Ecto neural progenitor cell (in vitro differentiated cells): ENCODE measurements around the gene ATP2C2.
A peak's percentile ranks its signal among the peaks of the same experiment; 100 is the strongest.

Experiments
- DNase-seq: peaks from one replicate; pipeline ENCODE4 v3.0.0-alpha.2; 2018; ENCODE audit warnings: low spot score

Gene ATP2C2

DNA sequence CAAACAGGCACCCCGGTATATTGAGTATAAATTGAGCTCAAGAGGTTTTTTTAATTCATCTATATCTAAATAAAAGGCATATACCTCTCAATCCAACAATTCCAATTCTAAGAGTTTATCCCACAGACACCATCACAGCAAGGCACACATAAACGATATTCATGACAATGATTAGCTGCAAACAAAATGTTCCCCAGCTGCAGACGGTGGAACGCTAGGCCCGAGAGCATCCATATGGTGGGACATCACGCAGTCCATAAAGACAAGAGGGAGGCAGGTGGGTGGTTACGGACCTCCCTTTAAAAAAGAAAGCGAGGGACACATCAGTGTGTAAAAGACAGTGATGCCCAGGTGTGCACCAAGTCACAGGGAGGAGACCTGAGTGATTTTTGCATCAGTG lies 108.1 kb downstream of the ATP2C2 start:
- no peak for DNase-seq

- no peak for DNase-seq
Observed at GRCh38 chr16:84477661-84478060, 109.3 kb downstream of the ATP2C2 start.

- DNase-seq = no peak
Observed at GRCh38 chr16:84478172-84478947, 110.0 kb downstream of the ATP2C2 start.

DNA sequence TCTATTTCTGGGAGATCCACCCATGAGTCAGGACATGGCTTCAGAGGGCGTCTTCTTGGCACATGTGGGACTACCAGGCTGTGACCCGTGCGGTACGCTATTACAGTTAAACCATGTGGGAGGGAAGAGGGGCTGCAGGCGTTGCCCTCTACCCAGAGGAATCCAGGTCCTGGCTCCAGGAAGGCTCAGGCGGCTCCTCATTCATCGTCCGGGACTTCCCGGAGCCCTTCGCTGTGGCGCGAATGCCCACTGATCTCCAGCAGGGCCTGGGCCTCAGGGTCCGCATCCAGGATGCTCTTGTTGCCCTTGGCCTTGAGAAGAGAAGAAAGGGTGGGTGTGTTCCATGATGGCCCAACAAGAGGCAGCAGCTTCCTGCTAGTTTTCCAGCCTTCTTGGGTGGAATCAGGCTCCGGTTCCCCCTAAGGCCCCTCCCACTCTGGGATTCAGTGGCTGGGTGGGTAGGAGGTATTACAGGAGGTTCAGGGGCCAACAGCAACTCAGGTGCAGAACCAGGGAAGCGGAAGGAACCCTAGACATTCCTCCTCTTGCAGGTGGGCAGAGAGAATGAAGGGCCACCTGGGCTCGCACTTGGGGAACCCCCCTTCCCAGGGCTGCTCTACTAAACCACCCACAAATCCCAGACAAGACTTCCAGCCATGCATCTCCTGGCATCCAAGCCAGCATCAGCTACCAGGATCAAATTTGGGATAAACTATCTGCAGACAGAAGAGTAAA lies 111.5 kb downstream of the ATP2C2 start:
- no peak for DNase-seq

DNA sequence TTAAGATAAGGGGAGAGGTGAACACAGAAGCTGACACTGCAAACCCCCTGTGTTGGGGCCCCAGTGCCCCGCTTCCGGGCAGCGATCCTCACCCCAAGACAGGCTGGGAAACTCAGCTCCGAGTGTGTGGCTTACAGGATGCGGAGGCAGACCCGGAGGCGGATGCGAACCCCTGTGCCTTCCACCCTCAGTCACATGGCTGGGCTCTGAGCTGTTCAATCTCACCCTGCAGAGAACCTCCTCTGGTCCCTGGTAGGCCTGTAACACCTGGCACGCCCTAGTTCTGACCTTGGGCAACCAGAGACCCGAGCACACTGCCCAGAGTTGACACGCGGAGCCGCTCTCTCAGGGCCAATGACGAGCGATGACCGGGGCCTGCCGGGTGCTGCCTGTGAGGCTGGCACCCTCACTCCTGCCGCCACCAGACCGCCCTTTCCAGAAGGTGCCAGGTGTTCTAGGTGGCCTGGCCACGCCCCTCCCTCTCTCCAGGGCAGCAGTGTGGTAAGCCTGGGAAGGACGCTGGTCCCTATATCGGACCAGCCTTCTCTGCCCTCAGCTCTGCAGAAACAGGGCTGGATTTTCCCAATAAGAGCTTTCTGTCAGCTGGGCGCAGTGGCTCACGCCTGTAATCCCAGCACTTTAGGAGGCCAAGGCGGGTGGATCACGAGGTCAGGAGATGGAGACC lies 112.9 kb downstream of the ATP2C2 start:
- no peak for DNase-seq

DNA sequence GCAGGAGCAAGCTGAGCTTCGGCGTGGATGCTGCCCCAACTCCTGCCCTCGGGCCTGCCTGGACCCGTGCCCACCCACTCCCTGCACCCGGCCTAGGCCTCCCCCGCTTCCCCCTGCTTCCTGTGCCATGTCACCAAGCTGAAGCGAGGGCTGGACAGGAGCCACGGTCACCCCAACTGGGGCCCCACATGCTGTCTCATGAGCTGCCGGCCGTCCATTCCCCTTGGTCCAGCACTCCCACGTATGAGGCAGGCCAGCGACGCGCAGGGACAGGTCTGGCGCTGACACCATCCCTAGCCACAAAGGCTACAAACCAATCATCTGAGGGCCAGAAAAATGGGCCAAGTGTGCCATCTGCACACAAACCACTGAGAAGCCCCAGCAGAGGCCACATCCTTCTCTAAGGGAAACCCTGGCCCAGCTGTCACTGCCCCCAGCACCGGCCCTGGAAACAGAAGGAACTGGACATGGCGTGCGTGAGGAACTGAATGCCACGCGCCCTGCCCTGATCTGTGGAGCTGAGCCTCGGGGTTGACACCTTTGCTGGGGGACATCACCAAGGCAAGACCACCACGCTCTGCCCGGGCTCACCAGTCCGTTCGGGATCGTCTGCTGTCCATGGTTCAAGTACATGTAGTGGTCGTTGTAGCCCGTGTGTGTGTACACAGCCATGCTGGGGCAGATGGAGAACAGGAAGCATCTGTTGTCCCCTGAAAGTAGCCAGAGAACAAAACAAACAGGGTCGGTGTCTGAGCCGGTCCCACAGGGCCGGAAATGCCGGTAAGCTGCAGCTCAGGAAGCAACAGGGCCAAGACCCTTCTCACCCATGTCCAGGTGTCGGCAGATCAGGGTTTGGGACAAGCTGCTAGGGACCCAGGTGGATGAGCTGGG lies 113.9 kb downstream of the ATP2C2 start:
- no peak for DNase-seq

GRCh38 chr16:84482951-84483881 lies 114.9 kb downstream of the ATP2C2 start:
- no peak for DNase-seq

GRCh38 chr16:84483882-84484565 lies 115.7 kb downstream of the ATP2C2 start:
- no peak for DNase-seq

GRCh38 chr16:84484579-84485254 lies 116.4 kb downstream of the ATP2C2 start:
- peak; percentile 60 for DNase-seq

GRCh38 chr16:84485255-84486010 lies 117.1 kb downstream of the ATP2C2 start:
- no peak for DNase-seq

DNA sequence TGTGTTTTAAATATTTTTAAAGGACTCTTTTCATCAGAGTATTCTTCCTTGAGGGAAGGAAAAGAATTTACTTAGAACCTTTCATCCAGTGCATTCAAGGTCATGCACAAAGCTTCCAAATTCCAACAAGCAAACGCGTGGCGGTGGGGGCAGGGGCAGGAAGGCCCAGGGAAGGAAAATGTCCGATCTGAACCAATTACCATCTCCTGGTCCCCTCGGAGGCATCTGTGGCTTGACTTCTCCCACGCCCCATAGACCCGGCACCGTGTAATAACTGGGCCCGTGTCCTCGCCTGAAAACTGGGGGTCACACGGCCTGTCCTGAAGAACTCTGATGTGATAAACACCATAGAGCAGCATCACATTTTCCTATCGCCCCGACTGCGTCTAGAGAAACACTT lies 117.8 kb downstream of the ATP2C2 start:
- DNase-seq = no peak

GRCh38 chr16:84486551-84487235 lies 118.4 kb downstream of the ATP2C2 start:
- no peak for DNase-seq

GRCh38 chr16:84487358-84487757 lies 119.0 kb downstream of the ATP2C2 start:
- DNase-seq = no peak

GRCh38 chr16:84489131-84489530 lies 120.8 kb downstream of the ATP2C2 start:
- DNase-seq = no peak

- no peak for DNase-seq
Observed at GRCh38 chr16:84495506-84495905, 127.2 kb downstream of the ATP2C2 start.

GRCh38 chr16:84496991-84497390 lies 128.7 kb downstream of the ATP2C2 start:
- no peak for DNase-seq

DNA sequence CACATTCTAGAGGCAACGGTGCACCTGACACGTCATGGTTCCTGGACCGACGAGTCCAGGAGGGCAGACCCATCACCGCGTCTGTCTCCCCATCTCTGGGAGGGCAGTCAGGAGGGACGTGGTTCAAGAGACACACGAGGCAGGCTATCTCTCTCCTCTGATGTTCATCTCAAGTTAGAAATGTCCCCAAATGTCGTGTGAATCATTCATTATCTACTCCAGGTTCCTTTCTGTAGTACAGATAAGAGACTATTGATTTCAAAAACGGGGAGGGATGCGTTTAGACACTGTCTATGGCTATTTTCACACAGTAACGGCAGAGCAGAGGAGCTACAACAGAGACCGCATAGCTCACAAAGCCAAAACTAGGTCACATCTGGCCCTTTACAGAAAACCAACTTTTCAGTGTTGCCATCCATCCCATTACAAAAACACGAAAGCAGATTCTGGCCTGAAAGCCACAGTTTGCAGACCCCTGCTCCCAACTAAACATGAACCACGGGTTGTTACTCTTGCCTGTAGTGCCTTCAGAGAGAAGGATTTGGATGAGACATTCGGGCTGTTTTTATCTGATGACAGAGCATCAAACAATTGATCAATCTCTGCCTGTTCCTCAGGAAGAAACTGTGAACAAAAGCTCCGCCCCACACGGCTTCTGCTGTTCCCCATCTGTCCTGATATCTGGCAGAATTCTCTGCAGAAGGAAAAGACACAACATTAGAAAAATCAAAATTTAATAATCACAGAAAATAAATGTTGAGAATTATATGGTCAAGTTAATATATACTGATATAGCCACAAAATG lies 129.3 kb downstream of the ATP2C2 start:
- DNase-seq = no peak
